ENCODE data around the gene ZNF93. TPM values are rescaled to one million over a fixed set of nuclear protein-coding genes. Genes with fewer than 3 reads are reported as not detected.
"Not testable (repeated sequence)": the region's sequence is repeated elsewhere in the genome, so short reads cannot be mapped to it uniquely, and the experiment has no call there.

The ZNF93 gene
- polyA plus RNA-seq, 3 donors: 2.4 to 4.6 (median 2.8) TPM

DNA sequence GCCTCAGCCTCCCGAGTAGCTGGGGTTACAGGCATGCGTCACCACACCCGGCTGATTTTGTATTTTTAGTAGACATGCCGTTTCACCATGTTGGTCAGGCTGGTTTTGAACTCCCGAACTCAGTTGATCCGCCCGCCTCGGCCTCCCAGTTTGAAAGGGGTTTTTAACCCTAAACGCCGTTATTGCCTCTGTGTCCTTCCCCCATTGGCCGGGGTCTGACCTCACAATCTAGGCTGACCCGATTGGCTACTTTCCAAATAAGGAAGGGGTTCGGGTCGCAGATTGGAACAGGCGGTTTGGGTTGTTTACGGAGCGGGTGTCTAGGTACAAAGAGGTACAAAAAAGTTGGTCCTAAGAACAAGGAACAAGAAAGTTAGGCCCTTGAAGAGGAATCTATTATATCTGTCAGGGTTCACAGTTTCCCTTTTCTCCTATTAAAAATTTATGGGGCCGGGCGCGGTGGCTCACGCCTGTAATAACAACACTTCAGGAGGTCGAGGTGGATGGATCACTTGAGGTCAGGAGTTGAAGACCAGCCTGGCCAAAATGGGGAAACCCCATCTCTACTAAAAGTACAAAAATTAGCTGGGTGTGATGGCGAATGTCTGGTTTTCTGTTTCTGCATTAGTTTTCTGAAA, 34.0 kb upstream of the ZNF93 start:
- Histone ChIP-seq H4K20me1 (ENCODE audit: insufficient read depth, low read length) (no peaks in the 10 kb centered on the region), H3K4me2 (replicated peaks; ENCODE audit: extremely low read depth, low read length, poor library complexity, severe bottlenecking) (peak overlapping the region; percentile 93), H3K36me3 (replicated peaks in 1 of 2; ENCODE audit: control insufficient read depth in 1 of 2, insufficient read depth in 2 of 2, low read length in 2 of 2) (peaks cover 0 to 19% of the 10 kb centered on the region in 2 donors), H3K9ac (ENCODE audit: insufficient read depth, low read length, poor library complexity, severe bottlenecking) (peak overlapping the region; percentile 85), H3K4me1 (ENCODE audit: control insufficient read depth in 1 of 2, insufficient read depth in 2 of 2, low read length in 2 of 2) (peaks cover 10% of the 10 kb centered on the region in 2 donors), H3K4me3 (replicated peaks in 1 of 3; ENCODE audit: low read depth in 2 of 3, low read length in 3 of 3) (peak overlapping the region; percentile 63 to 94 (median 73)), H3K27ac (ENCODE audit: low read depth in 1 of 2, low read length in 2 of 2) (peak overlapping the region; percentile 87 to 95), H2AFZ (ENCODE audit: insufficient read depth, low read depth, low read length, poor library complexity, severe bottlenecking) (peak overlapping the region; percentile 97), H3K27me3 (ENCODE audit: control insufficient read depth in 2 of 2, insufficient read depth in 2 of 2, low read length in 2 of 2) (no peaks in the 10 kb centered on the region), H3K9me3 (replicated peaks in 1 of 2; ENCODE audit: control insufficient read depth in 1 of 2, insufficient read depth in 1 of 2, low read length in 2 of 2) (peaks cover 55 to 59% of the 10 kb centered on the region in 2 donors), H3K79me2 (ENCODE audit: insufficient read depth, low read length) (peaks cover 52% of the 10 kb centered on the region)
- peak; percentile 1 to 37 (median 33) for DNase-seq
- peaks cover 10 to 18% of the 10 kb centered on the region in 2 donors for H3K36me3 Mint-ChIP-seq
- WGBS (ENCODE audit: insufficient coverage): 1% methylated on average over 9 of the region's 23 CpGs
- H3K27ac Mint-ChIP-seq: peak overlapping the region; percentile 91 to 98 (median 96)
- peaks cover 21% of the 10 kb centered on the region for H3K4me1 Mint-ChIP-seq
- peaks cover 26 to 86% (median 72%) of the 10 kb centered on the region in 7 donors for H3K9me3 Mint-ChIP-seq
- intact Hi-C loops (cut with micrococcal nuclease): loop anchor here in 1 of 2 donors (2.0 to 5.0 kb wide), 2 partner anchors 34 to 44 kb away; partner anchors contain the start of genes ZNF506 and ZNF93
- H3K27me3 Mint-ChIP-seq (ENCODE audit: low read depth in 3 of 3): no peaks in the 10 kb centered on the region
- peak overlapping the region; percentile 99 for H3K4me3 Mint-ChIP-seq
- no peak for TF ChIP-seq CTCF (IDR thresholded peaks at IDR 0.05)

- Mint-ChIP-seq H3K9me3 (peaks cover 21 to 85% (median 71%) of the 10 kb centered on the region in 7 donors), H3K4me1 (peaks cover 20% of the 10 kb centered on the region), H3K36me3 (peaks cover 25 to 30% of the 10 kb centered on the region in 2 donors)
- H3K27ac ChIP-seq (ENCODE audit: low read depth in 1 of 2, low read length in 2 of 2); DNase-seq; H2AFZ ChIP-seq (ENCODE audit: insufficient read depth, low read depth, low read length, poor library complexity, severe bottlenecking); H3K4me3 Mint-ChIP-seq; H3K27ac Mint-ChIP-seq; H3K27me3 Mint-ChIP-seq (ENCODE audit: low read depth in 3 of 3); intact Hi-C loops (cut with micrococcal nuclease); H3K9ac ChIP-seq (ENCODE audit: insufficient read depth, low read length, poor library complexity, severe bottlenecking); H3K4me3 ChIP-seq (replicated peaks in 1 of 3; ENCODE audit: low read depth in 2 of 3, low read length in 3 of 3); H4K20me1 ChIP-seq (ENCODE audit: insufficient read depth, low read length); H3K27me3 ChIP-seq (ENCODE audit: control insufficient read depth in 2 of 2, insufficient read depth in 2 of 2, low read length in 2 of 2); H3K4me2 ChIP-seq (replicated peaks; ENCODE audit: extremely low read depth, low read length, poor library complexity, severe bottlenecking): not testable (repeated sequence)
- peaks cover 48 to 72% of the 10 kb centered on the region in 2 donors for H3K9me3 ChIP-seq (replicated peaks in 1 of 2; ENCODE audit: control insufficient read depth in 1 of 2, insufficient read depth in 1 of 2, low read length in 2 of 2)
- peaks cover 71% of the 10 kb centered on the region for H3K79me2 ChIP-seq (ENCODE audit: insufficient read depth, low read length)
- H3K4me1 ChIP-seq (ENCODE audit: control insufficient read depth in 1 of 2, insufficient read depth in 2 of 2, low read length in 2 of 2): peaks cover 10% of the 10 kb centered on the region in 2 donors
- peaks cover 3 to 45% of the 10 kb centered on the region in 2 donors for H3K36me3 ChIP-seq (replicated peaks in 1 of 2; ENCODE audit: control insufficient read depth in 1 of 2, insufficient read depth in 2 of 2, low read length in 2 of 2)
- WGBS (ENCODE audit: insufficient coverage): no CpG with 5 or more reads among the region's 5 CpGs
Measured at GRCh38 chr19:19870086-19870485, 30.7 kb upstream of the ZNF93 start.

Measured in CD14-positive monocyte (primary cell).